GM12873 (cell line): ENCODE data around the gene ZNF100.

ENCODE experiments used
- TF ChIP-seq, protein P1 (sequence below): IDR thresholded peaks from 2 replicates; pipeline ENCODE4 v1.5.1; 2012; ENCODE audit warnings: low read depth, mild to moderate bottlenecking, moderate library complexity, low read length, control low read depth; ENCODE audit not compliant: insufficient read depth; ENCODE audit errors: missing control alignments

The ZNF100 gene

DNA sequence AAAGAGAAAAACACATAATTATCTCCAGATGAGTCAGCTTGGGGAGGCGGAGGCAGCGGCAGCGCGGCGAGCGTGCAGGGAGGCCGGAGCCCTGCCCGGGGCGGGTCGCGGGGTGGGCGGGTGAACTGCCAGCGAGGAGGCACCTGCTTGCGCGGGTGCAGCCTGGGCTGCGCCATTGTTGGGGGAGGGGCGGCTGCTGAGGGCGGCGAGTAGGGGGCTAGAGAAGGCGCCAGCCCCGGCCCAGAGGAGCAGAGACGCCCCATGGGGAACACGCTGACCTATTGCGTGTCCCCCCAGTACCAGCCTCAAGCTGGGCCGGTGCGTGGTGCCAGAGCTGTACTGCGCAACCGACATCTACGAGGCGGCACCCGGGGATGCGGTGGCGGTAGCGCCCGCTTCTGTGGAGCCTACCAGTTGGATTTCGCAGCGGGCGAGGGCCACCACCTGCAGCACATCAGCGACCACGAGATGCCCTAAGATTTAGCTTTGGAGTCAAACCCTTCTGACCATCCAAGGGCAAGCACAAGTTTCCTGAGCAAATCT lies 16.7 kb downstream of the ZNF100 start:
- TF ChIP-seq, protein P1, sequence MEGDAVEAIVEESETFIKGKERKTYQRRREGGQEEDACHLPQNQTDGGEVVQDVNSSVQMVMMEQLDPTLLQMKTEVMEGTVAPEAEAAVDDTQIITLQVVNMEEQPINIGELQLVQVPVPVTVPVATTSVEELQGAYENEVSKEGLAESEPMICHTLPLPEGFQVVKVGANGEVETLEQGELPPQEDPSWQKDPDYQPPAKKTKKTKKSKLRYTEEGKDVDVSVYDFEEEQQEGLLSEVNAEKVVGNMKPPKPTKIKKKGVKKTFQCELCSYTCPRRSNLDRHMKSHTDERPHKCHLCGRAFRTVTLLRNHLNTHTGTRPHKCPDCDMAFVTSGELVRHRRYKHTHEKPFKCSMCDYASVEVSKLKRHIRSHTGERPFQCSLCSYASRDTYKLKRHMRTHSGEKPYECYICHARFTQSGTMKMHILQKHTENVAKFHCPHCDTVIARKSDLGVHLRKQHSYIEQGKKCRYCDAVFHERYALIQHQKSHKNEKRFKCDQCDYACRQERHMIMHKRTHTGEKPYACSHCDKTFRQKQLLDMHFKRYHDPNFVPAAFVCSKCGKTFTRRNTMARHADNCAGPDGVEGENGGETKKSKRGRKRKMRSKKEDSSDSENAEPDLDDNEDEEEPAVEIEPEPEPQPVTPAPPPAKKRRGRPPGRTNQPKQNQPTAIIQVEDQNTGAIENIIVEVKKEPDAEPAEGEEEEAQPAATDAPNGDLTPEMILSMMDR: no peak

DNA sequence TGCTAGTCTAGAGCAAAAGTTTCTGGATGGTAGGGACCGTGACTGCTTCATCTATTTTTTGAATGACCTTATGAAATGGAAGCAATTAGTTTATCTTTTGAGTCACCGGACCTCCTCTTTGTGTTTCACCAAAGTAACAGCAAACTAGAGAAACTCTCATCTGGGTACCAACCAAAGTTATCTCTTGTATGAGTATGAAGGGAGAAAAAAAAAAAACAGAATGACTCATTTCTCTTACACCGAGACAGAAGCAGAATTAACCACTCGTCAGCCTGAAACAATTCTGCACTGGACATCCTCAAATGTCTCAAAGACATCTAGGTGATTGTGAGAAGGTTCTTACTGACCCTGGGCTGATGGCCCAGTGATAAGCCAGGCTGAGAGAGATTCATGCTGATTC lies 18.3 kb downstream of the ZNF100 start:
- TF ChIP-seq, protein P1: no peak

DNA sequence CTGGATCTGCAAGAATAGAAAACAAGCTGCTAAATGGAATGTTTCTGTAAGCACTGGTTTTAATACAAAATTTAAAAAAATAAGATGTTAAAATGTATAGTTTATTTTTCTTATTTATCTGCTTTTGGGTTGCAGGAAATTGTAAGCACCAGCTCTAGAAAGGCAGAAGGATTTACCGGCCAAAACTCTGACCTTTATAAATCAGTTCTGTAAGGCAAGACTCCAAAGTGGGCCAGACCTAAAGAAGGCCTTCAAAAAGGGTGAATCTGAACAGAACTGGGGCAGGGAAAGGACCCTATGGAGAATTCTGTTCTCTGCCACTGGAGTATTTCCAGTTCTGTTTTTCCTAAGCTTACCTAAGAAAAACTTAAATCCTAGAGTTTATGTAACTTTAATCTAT lies 19.3 kb downstream of the ZNF100 start:
- TF ChIP-seq, protein P1: no peak

DNA sequence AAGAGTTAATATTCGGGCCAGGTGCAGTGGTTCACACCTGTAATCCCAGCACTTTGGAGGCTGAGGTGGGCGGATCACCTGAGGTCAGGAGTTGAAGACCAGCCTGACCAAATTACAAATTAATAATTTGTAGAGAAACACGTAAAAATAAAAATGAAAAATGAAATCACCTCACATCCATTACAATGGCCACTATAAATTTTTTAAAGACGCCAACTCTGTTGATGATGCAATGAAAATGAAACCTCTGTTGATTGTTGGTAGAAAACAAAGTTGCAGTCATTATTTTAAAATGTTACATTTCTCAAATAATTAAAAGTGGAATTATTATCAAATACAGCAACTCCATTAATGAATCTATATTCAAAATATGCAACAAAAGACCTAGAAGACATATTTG lies 26.8 kb downstream of the ZNF100 start:
- TF ChIP-seq, protein P1: no peak

DNA sequence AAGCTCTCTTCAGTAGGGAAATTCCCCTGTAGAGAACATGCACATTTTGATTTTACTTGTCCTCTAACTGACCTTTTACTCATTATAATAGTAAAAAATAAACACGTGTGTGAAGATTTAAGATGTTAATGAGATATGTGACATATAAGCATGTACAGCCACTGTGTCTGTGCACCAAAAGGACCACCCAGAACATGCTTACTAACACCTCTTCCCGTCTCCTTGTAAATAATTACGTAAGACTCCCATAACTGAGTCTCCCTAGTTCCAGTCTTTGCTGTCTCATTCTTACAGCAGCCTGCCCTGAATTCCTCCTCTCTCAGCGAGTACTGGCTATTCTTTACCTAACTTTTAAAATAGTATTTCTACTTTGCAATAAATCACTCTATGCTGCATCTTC lies 53.6 kb downstream of the ZNF100 start:
- TF ChIP-seq, protein P1: no peak

DNA sequence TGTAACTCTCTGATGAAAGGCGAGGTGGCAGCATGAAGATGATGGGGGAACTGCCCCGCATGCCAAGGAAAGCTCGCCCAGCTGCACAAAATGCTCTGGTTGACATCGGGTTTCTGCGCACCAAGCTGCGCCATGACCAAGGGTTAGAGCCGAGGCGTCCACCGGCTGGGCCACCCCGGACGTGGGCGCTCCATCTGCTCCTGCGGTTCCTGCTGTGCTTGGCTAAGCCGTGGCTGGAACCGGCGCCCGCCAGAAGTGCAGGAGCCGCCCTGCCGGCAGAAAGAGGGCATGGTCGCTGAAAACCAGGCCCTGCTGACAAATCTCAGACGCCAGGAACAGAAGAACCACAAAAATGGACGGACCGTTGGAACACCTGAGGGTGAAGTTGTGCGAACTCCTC lies 57.9 kb downstream of the ZNF100 start:
- TF ChIP-seq, protein P1: no peak

DNA sequence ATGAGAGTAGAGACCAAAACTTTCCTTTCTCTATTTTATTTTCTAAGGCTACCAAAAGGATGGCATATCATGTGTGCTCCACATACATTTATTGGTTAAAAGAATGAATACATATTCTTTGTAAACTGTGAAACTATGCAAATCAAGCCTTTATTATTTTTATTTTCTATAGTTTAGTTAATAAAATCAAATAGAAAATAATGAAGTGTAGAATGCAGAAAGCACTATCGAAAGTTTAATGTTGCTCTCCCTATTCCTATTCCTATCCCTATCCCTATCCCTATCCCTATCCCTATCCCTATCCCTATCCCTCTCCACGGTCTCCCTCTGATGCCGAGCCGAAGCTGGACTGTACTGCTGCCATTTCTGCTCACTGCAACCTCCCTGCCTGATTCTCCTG lies 60.3 kb downstream of the ZNF100 start:
- TF ChIP-seq, protein P1: no peak
